GM18517 (cell line): ENCODE results near the gene RASL12.
"Not testable (repeated sequence)": the region's sequence is repeated elsewhere in the genome, so short reads cannot be mapped to it uniquely, and the experiment has no call there.

Experiments used
- ATAC-seq: cut with Tn5 transposase; IDR thresholded peaks from one replicate; pipeline ENCODE4 v1.9.1; 2021; ENCODE audit warnings: mild to moderate bottlenecking, moderate library complexity; ENCODE audit not compliant: unreplicated experiment

Gene RASL12

GRCh38 chr15:65076486-65077290, 8.9 kb upstream of the RASL12 start, which contains the start of gene KBTBD13:
Gene KBTBD13 (plus strand): TSS chr15:65076746. CDS start chr15:65076816, 70 bp downstream.
- ATAC-seq, result no peak

- ATAC-seq, result not testable (repeated sequence)
These were observed 8.0 kb upstream of the RASL12 start for GRCh38 chr15:65075607-65076395.

- ATAC-seq, result not testable (repeated sequence)
These were observed 7.2 kb upstream of the RASL12 start for GRCh38 chr15:65074946-65075345.

GRCh38 chr15:65072617-65073016, 4.8 kb upstream of the RASL12 start:
- no peak for ATAC-seq

- ATAC-seq, result no peak
These were observed 4.2 kb upstream of the RASL12 start for GRCh38 chr15:65072027-65072426.

GRCh38 chr15:65071381-65071811, 3.6 kb upstream of the RASL12 start:
- ATAC-seq, result no peak

GRCh38 chr15:65069779-65070546, 2.2 kb upstream of the RASL12 start:
- ATAC-seq, result no peak

GRCh38 chr15:65069179-65069578, 1.4 kb upstream of the RASL12 start:
- ATAC-seq, result no peak

GRCh38 chr15:65068403-65068788, 605 bp upstream of the RASL12 start:
- no peak for ATAC-seq

GRCh38 chr15:65067317-65067644, 510 bp downstream of the RASL12 start:
- ATAC-seq, result no peak

GRCh38 chr15:65066635-65067316, 1.0 kb downstream of the RASL12 start:
- ATAC-seq, result no peak

GRCh38 chr15:65066001-65066634, 1.7 kb downstream of the RASL12 start:
- no peak for ATAC-seq

GRCh38 chr15:65062726-65063125, 5.1 kb downstream of the RASL12 start:
- no peak for ATAC-seq

- ATAC-seq, result no peak
These were observed 5.7 kb downstream of the RASL12 start for GRCh38 chr15:65062061-65062460.

- ATAC-seq, result no peak
These were observed 7.0 kb downstream of the RASL12 start for GRCh38 chr15:65060641-65061397.

GRCh38 chr15:65059931-65060596, 7.7 kb downstream of the RASL12 start:
- ATAC-seq, result no peak

GRCh38 chr15:65059369-65059750, 8.4 kb downstream of the RASL12 start:
- ATAC-seq, result no peak

- ATAC-seq, result no peak
These were observed 9.1 kb downstream of the RASL12 start for GRCh38 chr15:65058394-65059368.
